HL-60/S4 (cell line): ENCODE data around the gene ALOX12B.
"Not testable (repeated sequence)": the region's sequence is repeated elsewhere in the genome, so short reads cannot be mapped to it uniquely, and the experiment has no call there.

Source experiments
- in situ Hi-C: fragments of 300-500 bp; cut with MboI; formaldehyde crosslinking; loops from 2 replicates; pipeline ENCODE4 v1.14.3; 2022; ENCODE audit warnings: low sequenced_read_pairs

The ALOX12B gene

GRCh38 chr17:8069587-8069860, 18.0 kb downstream of the ALOX12B start:
- in situ Hi-C loops = no loop called here

GRCh38 chr17:8068736-8069586, 18.6 kb downstream of the ALOX12B start:
- in situ Hi-C loops = no loop called here

- in situ Hi-C loops = no loop called here
Observed at GRCh38 chr17:8067806-8068205, 19.7 kb downstream of the ALOX12B start.

GRCh38 chr17:8066841-8067775, 20.4 kb downstream of the ALOX12B start:
- in situ Hi-C loops = no loop called here

- in situ Hi-C loops = no loop called here
Observed at GRCh38 chr17:8064561-8065019, 22.9 kb downstream of the ALOX12B start.

GRCh38 chr17:8063761-8064534, 23.6 kb downstream of the ALOX12B start:
- in situ Hi-C loops = no loop called here

GRCh38 chr17:8062807-8063483, 24.6 kb downstream of the ALOX12B start:
- in situ Hi-C loops = no loop called here

GRCh38 chr17:8062435-8062806, 25.1 kb downstream of the ALOX12B start:
- in situ Hi-C loops = no loop called here

- in situ Hi-C loops = not testable (repeated sequence)
Observed at GRCh38 chr17:8061851-8062250, 25.7 kb downstream of the ALOX12B start.

- in situ Hi-C loops = no loop called here
Observed at GRCh38 chr17:8060274-8060673, 27.2 kb downstream of the ALOX12B start.

GRCh38 chr17:8059131-8059530, 28.4 kb downstream of the ALOX12B start:
- in situ Hi-C loops = no loop called here

- in situ Hi-C loops = no loop called here
Observed at GRCh38 chr17:8057691-8058114, 29.8 kb downstream of the ALOX12B start.

GRCh38 chr17:8056976-8057625, 30.4 kb downstream of the ALOX12B start:
- in situ Hi-C loops = no loop called here

- in situ Hi-C loops = no loop called here
Observed at GRCh38 chr17:8056232-8056975, 31.1 kb downstream of the ALOX12B start.

- in situ Hi-C loops = no loop called here
Observed at GRCh38 chr17:8055851-8056231, 31.7 kb downstream of the ALOX12B start.

- in situ Hi-C loops = no loop called here
Observed at GRCh38 chr17:8053600-8053999, 33.9 kb downstream of the ALOX12B start.

GRCh38 chr17:8052256-8053252, 35.0 kb downstream of the ALOX12B start:
- in situ Hi-C loops = no loop called here

GRCh38 chr17:8051831-8052230, 35.7 kb downstream of the ALOX12B start:
- in situ Hi-C loops = no loop called here
